GM18870 (cell line): ENCODE measurements around the gene RPS4Y2.

Experiments used
- ATAC-seq: cut with Tn5 transposase; IDR thresholded peaks from one replicate; pipeline ENCODE4 v1.9.1; 2021; ENCODE audit warnings: moderate library complexity; ENCODE audit not compliant: unreplicated experiment

The RPS4Y2 gene

GRCh38 chrY:20755808-20756207, at the start of gene RPS4Y2:
TSS of gene RPS4Y2 (plus strand) at chrY:20756108. CDS start at chrY:20756164, 56 bp downstream.
- ATAC-seq, result no peak

- ATAC-seq, result no peak
These were observed 41.5 kb upstream of the RPS4Y2 start for GRCh38 chrY:20714391-20714790.

GRCh38 chrY:20726184-20726907, 29.6 kb upstream of the RPS4Y2 start:
- no peak for ATAC-seq

GRCh38 chrY:20735200-20735599, 20.7 kb upstream of the RPS4Y2 start:
- no peak for ATAC-seq

GRCh38 chrY:20739806-20740205, 16.1 kb upstream of the RPS4Y2 start:
- no peak for ATAC-seq

- no peak for ATAC-seq
These were observed 15.3 kb upstream of the RPS4Y2 start for GRCh38 chrY:20740609-20741008.

- no peak for ATAC-seq
These were observed 10.8 kb upstream of the RPS4Y2 start for GRCh38 chrY:20745060-20745459.

- no peak for ATAC-seq
These were observed 9.0 kb upstream of the RPS4Y2 start for GRCh38 chrY:20746919-20747318.

GRCh38 chrY:20763869-20764268, 8.0 kb downstream of the RPS4Y2 start:
- no peak for ATAC-seq

- no peak for ATAC-seq
These were observed 9.2 kb downstream of the RPS4Y2 start for GRCh38 chrY:20765117-20765516.

GRCh38 chrY:20770755-20771154, 14.8 kb downstream of the RPS4Y2 start:
- no peak for ATAC-seq

GRCh38 chrY:20776104-20776503, 20.2 kb downstream of the RPS4Y2 start:
- no peak for ATAC-seq

- no peak for ATAC-seq
These were observed 24.3 kb downstream of the RPS4Y2 start for GRCh38 chrY:20780104-20780654.

- ATAC-seq, result no peak
These were observed 24.9 kb downstream of the RPS4Y2 start for GRCh38 chrY:20780776-20781175.

- ATAC-seq, result no peak
These were observed 25.5 kb downstream of the RPS4Y2 start for GRCh38 chrY:20781408-20781807.

- ATAC-seq, result no peak
These were observed 29.1 kb downstream of the RPS4Y2 start for GRCh38 chrY:20784965-20785364.

GRCh38 chrY:20787076-20787475, 31.2 kb downstream of the RPS4Y2 start:
- ATAC-seq, result no peak

- no peak for ATAC-seq
These were observed 42.6 kb downstream of the RPS4Y2 start for GRCh38 chrY:20798351-20799049.

- ATAC-seq, result no peak
These were observed 46.8 kb downstream of the RPS4Y2 start for GRCh38 chrY:20802659-20803058.

- no peak for ATAC-seq
These were observed 50.3 kb downstream of the RPS4Y2 start for GRCh38 chrY:20806243-20806642.

- no peak for ATAC-seq
These were observed 57.6 kb downstream of the RPS4Y2 start for GRCh38 chrY:20813459-20813858.

- ATAC-seq, result no peak
These were observed 58.9 kb downstream of the RPS4Y2 start for GRCh38 chrY:20814794-20815193.
